CD1c-positive myeloid dendritic cell (primary cell): ENCODE data around the gene KITLG.
"Not testable (repeated sequence)": the region's sequence is repeated elsewhere in the genome, so short reads cannot be mapped to it uniquely, and the experiment has no call there.

Experiments used
- DNase-seq: peaks from one replicate; pipeline ENCODE4 v3.0.0-alpha.2; 2016; ENCODE audit errors: extremely low spot score

Gene KITLG

GRCh38 chr12:88544991-88545980, 35.0 kb downstream of the KITLG start:
- DNase-seq = no peak

DNA sequence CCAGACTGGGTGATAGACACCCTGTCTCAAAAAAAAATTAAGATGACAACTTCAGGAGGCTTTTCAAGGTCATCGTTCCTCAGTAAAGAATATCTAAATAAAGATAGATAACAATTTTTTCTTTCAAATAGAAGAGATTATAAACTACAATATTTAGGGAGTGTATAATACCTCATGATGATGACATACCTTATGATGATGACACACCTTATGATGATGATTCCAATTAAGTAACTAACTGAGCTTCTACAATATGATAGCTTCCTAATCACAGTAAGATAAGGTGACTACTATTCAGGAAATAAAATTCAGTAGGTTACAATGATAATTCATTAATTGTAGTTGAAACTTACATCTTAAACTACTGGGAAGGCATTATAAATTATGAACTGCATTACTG, 40.4 kb downstream of the KITLG start:
- no peak for DNase-seq

- DNase-seq = no peak
Measured at GRCh38 chr12:88538697-88539096, 41.6 kb downstream of the KITLG start.

DNA sequence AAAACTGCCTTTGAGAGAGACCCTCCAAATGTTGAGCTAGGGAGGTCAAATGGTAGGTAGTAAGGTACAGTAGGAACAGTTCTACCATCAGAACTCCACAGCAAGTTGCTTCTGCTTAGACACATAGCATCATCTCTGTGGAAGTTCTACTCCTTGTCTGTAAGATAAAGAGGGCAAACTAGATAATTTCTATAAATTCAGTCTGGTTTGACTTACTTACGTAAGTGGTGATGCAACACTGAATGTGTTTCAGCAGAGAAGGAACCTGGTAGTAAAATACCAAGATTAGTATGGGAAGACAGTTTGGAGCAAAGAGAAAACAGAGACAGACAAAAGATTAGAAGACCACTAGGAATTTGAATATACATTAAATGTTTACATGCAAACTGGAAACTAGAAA, 42.0 kb downstream of the KITLG start:
- DNase-seq = no peak

DNA sequence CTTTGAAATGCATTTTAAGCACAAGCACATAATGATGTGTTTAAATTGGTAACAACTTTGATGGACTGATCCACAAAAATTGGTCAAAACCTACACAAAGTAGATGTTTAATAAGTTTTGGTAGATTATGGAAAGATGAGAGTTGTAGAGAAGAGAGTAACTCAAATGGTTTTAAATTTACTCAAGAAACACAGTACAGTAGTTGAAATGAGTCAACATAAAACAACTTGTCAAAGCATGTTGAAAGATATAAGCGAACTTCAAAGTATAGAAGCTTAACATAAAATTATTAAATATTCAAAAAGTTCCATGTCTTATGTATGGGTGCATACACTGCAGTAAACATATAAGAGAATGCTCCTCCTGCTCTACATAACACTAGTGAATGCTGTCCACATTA, 49.4 kb downstream of the KITLG start:
- no peak for DNase-seq

DNA sequence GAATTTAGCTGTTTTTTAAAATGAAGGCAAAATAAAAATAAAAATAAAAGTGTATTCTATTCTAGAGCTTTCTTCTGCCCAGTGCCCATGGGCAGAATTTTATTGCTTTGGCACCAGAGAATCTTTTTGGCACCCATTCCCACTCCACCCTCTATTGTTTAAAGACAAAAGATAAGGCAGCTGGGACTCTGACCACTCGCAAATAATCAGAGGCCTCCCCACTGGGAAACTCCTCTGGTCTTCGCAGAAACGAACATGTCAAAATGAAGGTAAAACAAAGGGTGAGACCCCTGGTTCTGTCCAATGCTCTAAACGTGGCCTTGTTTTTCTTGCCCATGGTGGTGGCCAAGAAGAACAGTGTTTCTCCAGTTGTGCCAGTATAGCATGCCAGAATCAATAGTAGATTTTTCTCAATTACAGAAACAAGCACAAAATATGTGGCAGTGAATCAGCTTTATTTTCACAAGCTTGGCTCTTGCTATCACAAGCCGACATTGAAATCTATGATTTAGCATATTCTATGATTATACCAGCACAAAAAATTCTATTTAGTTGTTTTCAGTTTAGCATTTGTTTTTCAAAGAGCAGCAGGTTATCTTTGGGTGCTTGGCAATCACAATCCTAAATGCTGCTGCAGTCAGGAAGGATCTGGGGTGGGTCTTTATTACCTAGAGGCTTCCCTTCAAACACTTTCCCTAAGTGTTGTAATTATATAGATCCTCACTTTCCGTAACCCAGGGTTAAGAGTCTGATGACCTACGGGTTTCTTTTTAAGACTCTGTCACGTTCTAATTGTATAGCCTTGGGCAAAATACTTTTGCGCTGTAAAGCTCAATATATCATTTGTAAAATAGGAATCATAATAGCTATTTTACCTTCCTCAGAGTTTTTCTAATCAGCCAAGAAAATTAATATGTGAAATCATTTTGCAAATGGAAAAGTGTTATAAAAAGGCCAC, 50.5 kb downstream of the KITLG start:
- no peak for DNase-seq

DNA sequence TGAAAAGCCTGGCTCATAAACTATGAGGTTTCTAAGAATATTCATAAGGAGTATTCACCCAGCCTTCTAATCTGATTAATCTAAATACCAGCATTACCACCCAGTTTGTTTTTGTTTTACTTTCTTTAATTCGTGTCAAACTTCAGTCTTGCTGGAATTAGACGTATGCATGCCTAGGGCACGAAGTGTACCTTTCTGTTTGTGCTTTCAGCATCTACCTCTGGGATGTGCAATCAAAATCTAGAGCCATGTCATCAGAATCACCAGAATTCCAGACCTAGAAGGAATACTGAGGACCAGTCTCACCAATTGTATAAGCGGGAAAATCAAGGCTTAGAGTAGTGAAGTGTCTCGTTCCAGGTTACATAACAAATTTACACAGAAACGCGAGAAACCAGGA, 57.3 kb downstream of the KITLG start:
- no peak for DNase-seq

DNA sequence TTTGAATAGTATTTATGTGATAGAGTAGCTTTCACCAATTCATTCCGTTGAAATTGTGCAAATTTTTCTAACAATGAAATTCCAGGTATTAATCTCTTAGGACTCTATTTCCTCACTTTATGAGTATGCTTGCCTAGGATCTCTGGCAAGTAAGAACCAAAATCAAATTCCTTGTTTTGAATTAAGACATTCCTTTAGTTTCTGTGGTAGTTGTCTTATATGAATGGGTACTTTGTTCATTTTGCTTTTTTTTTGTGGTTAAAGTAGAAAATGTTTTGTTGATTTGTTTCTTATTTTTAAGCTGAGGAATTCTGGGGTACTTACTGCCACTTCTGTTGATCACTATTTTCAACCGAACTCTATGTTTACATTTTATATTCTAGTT, 59.8 kb downstream of the KITLG start:
- no peak for DNase-seq

DNA sequence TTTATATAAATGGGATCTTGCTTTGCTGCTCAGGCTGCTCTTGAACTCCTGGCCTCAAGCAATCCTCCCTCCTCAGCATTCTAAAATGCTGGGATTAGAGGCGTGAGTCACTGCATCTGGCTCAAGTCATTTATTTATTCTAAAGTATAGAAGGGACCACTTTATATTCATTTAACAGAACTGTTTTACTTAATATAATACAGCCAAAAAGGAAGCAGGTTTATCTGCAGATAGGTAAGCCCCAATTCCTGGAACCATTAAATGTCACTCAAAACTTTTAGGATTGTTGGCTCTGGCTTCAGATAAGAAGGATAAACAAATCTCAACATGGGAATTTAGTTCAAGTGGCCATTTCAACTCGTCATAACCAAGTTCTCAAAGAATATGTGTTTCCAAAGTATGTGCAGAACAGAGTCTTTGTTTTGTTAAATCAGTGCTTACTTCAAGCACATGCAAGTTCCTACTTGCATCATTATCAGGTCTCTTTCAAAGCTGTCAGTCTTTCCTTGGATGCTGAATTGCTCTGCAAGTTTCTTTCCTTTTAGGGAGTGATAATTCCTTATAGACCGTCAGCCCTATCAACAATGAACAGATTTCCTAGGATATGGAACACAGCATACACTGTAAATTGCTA, 60.4 kb downstream of the KITLG start:
- no peak for DNase-seq

GRCh38 chr12:88518863-88519403, 61.3 kb downstream of the KITLG start:
- DNase-seq = no peak

- no peak for DNase-seq
Measured at GRCh38 chr12:88516811-88517210, 63.5 kb downstream of the KITLG start.

GRCh38 chr12:88510843-88511242, 69.4 kb downstream of the KITLG start:
- DNase-seq = no peak

DNA sequence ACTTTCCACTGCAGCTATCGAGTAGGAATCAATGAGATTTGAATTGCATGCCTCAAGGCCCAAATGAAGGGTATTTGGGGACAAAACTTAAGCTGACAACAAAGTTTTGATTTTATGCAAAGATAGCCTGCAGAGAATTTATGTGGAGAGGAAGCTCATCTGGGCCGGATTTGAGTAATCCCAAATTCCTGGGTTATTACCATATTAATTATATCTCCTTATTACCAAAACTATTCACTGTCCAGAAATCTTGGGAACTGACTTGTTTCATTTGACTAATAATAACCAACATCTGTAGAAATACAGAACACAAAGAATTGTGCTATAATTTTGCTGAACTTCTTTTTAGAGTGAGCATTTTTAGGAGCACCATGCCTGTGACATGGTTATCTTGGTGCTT, 70.4 kb downstream of the KITLG start:
- no peak for DNase-seq

GRCh38 chr12:88509347-88509746, 70.9 kb downstream of the KITLG start:
- no peak for DNase-seq

DNA sequence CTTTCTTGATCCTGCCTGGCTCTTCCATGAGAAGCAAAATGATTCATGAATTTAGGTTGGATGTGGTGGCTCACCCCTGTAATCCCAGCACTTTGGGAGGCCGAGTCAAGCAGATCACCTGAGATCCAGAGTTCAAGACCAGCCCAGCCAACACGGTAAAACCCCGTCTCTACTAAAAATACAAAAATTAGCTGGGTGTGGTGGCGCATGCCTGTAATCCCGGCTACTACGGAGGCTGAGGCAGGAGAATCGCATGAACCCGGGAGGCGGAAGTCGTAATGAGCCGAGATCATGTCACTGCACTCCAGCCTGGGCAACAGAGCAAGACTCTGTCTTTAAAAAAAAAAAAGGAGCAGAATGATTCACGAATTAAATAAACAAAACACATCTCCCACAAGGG, 72.4 kb downstream of the KITLG start:
- not testable (repeated sequence) for DNase-seq

GRCh38 chr12:88507270-88507669, 73.0 kb downstream of the KITLG start:
- no peak for DNase-seq

DNA sequence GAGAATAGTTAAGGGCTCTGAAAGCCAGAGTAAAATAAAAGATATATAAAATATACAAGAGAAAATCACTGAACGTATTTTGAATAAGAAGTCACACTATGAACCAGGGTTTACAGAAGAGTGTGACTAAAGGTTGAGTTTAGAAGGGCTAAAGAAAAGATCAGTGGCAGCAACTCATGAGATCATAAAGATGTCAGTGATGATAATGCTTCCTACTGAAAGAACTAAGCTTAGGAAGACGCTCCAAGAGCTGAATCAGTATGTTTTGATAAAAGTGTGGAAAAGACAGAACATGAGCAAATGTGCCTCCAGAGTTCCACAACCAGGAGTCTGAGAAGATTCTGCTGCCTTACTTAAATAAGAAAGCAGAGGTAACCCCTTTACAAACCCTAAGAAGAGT, 74.6 kb downstream of the KITLG start:
- DNase-seq = no peak

- no peak for DNase-seq
Measured at GRCh38 chr12:88503281-88503703, 77.0 kb downstream of the KITLG start.

DNA sequence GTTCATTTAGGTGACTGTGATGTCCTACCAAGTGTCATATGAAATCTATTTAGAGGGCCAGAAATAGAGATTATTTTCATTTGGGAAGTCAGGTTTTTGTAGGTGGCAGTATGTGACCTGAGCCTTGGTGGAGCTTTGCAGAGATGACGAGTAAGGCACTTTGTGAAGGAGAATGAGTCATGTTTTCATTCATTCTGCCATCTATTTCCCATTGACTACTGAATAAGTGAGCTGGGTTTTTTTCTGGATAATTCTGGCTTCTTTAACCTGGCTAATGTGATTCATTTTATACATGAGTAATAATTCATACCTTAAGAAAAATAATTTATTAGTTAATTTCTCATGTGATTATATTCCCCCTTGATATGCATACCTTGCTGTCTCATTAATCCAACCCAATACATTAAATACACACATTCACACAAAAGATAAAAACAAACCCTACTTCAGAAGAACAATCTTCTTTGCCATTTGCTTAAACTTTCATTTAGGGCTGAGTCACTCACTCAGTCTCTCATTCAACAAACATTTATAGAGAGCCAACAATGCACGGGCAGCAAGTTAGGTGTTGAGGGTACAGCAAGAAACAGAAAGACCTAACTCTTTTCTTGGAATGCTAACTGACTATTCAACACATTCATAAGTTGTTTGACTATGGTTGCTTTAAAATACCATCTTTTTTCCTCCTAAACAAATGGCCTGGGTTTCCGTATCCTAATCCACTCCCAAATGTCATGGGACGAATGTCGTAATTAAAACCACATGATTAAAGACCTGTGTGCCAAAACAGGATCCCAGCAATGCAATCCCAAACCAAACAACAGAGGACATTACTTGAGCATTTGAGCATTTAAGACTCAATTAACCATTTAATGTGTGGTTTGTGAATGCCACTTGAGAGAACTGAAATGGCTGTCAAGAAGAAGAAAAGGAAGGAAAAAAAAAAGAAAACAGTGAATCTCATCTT, 78.0 kb downstream of the KITLG start:
- DNase-seq = no peak

DNA sequence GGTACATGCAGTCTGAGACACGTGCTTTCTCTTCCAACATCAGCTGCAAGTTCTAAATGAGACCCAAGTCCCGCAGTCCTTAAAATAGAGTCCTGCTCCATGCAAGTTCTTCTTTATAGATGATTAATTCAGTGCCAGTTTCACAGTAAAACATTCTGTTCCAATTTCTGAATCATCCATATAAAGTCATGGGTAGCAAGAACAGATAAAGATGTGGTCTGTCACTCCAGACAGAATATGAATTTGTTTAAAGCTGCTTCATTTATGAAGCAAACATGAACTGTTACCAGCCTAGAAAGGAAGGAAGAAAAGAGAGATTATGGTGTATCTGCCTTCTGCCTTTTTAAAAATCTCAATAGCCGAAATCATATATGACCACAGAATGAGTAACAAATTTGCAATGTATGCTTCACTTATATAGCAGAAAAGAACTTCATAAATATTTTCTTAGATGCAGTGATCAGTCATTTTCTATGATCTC, 83.3 kb downstream of the KITLG start:
- no peak for DNase-seq
